Ovary (tissue), 9 donors: ENCODE data around the gene LAMA2. TPM values are rescaled to one million over a fixed set of nuclear protein-coding genes. Genes with fewer than 3 reads are reported as not detected.
"Not testable (repeated sequence)": the region's sequence is repeated elsewhere in the genome, so short reads cannot be mapped to it uniquely, and the experiment has no call there.

ENCODE experiments used
- DNase-seq, 5 donors: peaks; one replicate each; pipeline ENCODE4 v3.0.0-alpha.2; 2019 to 2020
- H3K27ac ChIP-seq, 2 donors: fragments of 200-600 bp; one replicate each; pipeline versions ENCODE4 v1.5.1 to v1.8.0; 2019 to 2022
- H3K27me3 ChIP-seq: fragments of 200-600 bp; one replicate; pipeline ENCODE4 v1.8.0; 2022
- H3K36me3 ChIP-seq: fragments of 200-600 bp; sonication (generic); one replicate; pipeline ENCODE4 v1.5.1; 2019
- H3K4me1 ChIP-seq: one replicate; pipeline ENCODE4 v1.8.1; 2013; ENCODE audit warnings: mild to moderate bottlenecking, moderate library complexity; ENCODE audit not compliant: insufficient read depth
- H3K4me3 ChIP-seq: fragments of 200-600 bp; sonication (generic); one replicate; pipeline ENCODE4 v1.5.1; 2017
- H3K9me3 ChIP-seq, 2 donors: fragments of 200-600 bp in 1 of 2; sonication (generic) in 1 of 2; one replicate each; pipeline versions ENCODE4 v1.5.1 to v1.8.1; 2013 to 2019; ENCODE audit warnings: mild to moderate bottlenecking in 1 of 2, moderate library complexity in 1 of 2
- EP300 ChIP-seq: sonication (generic); formaldehyde crosslinking; IDR thresholded peaks from one replicate; pipeline ENCODE4 v1.6.1; 2017; ENCODE audit warnings: antibody characterized with exemption
- POLR2A ChIP-seq: fragments of 450-650 bp; IDR thresholded peaks from one replicate; pipeline ENCODE4 v1.6.1; 2017; ENCODE audit warnings: antibody characterized with exemption, mild to moderate bottlenecking, moderate library complexity
- WGBS, 3 donors: extraction: QIAGEN DNeasy Blood & Tissue Kit in 1 of 3; methylation state at CpG; one replicate each; pipeline versions ENCODE4 v1.1.5 to v1.1.7; 2013 to 2017; 5-methylcytosine and 5-hydroxymethylcytosine counted together
- intact Hi-C, 4 donors: fragments of 100-400 bp; cut with DNase I; formaldehyde crosslinking; loops; one replicate each; pipeline versions ENCODE4 v1.11.0 to v1.15.1; 2022 to 2023
- polyA plus RNA-seq, 2 donors: library from polyadenylated mRNA; stranded (reverse); fragments of 200-250 nt in 1 of 2; fragments of 350-450 nt in 1 of 2; fragmentation: Illumina TruSeq in 1 of 2; extraction: RNeasy Lipid Tissue Mini Kit (QIAGEN cat#74804) in 1 of 2; gene quantifications; one replicate each; pipeline ENCODE4 v1.2.3, GENCODE V29; 2013 to 2014
- total RNA-seq, 7 donors: library from RNA; depleted of rRNA in 2 of 7; stranded (reverse); fragments of >200 nt in 2 of 7; fragmentation: NEBNext Ultra II Directional in 3 of 7; extraction: Animal tissue kit (Norgen Biotek cat#: 25700) in 3 of 7; gene quantifications; one replicate each; pipeline versions ENCODE4 v1.1.0 to v1.2.4, GENCODE V29; 2016 to 2023
- TF ChIP-seq, protein P1 (sequence below), 3 donors: fragments of 450-650 bp in 2 of 3; fragments of 200-600 bp in 1 of 3; IDR thresholded peaks; one replicate each; pipeline versions ENCODE4 v1.5.1 to v1.8.0; 2016 to 2022; ENCODE audit warnings: antibody characterized with exemption in 3 of 3, mild to moderate bottlenecking in 1 of 3
- donor health status: DM: no; HTN: no; CAD: no; lungs with moderate emphysema.
- donor health status: DM: no; HTN: no; CAD: no.
- donor health status: Bipolar disorder and iron deficiency.
- donor health status: DM: yes; HTN: yes; CAD: no.
- donor health status: DM: no; HTN: no; CAD: no.
- donor health status: DM: yes; HTN: yes; CAD: no.

Gene LAMA2
- total and polyA plus RNA-seq, 9 donors: 42.5 to 226 (median 121) TPM

DNA sequence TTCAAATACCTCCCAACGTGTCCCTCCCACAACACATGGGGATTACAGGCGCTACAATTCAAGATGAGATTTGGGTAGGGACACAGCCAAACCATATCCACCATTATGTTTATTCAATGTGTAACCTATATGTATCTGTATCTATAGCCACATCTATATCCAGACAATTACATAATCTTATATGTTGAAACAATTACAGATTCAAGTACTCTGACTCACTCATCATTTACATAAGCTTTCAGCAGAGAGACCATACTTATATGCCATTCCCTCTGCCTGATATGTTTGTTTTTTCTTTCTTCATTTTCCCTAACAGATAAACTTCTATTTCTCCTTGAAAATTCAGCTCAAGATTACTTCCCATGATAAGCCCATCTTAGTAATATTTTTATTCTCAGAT lies 163.6 kb downstream of the LAMA2 start:
- no peak overlapping the region for H3K27ac ChIP-seq
- H3K36me3 ChIP-seq: no peaks in the 10 kb centered on the region
- no peak for DNase-seq
- no peaks in the 10 kb centered on the region for H3K27me3 ChIP-seq
- TF ChIP-seq, protein P1, sequence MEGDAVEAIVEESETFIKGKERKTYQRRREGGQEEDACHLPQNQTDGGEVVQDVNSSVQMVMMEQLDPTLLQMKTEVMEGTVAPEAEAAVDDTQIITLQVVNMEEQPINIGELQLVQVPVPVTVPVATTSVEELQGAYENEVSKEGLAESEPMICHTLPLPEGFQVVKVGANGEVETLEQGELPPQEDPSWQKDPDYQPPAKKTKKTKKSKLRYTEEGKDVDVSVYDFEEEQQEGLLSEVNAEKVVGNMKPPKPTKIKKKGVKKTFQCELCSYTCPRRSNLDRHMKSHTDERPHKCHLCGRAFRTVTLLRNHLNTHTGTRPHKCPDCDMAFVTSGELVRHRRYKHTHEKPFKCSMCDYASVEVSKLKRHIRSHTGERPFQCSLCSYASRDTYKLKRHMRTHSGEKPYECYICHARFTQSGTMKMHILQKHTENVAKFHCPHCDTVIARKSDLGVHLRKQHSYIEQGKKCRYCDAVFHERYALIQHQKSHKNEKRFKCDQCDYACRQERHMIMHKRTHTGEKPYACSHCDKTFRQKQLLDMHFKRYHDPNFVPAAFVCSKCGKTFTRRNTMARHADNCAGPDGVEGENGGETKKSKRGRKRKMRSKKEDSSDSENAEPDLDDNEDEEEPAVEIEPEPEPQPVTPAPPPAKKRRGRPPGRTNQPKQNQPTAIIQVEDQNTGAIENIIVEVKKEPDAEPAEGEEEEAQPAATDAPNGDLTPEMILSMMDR (IDR thresholded peaks at IDR 0.05): no peak
- H3K4me1 ChIP-seq: no peaks in the 10 kb centered on the region
- H3K9me3 ChIP-seq: no peaks in the 10 kb centered on the region
- no peak overlapping the region for H3K4me3 ChIP-seq
- intact Hi-C loops: no loop called here
- WGBS, 3 donors: 95 to 100% (median 96%) methylated on average over 2 of the region's 2 CpGs

DNA sequence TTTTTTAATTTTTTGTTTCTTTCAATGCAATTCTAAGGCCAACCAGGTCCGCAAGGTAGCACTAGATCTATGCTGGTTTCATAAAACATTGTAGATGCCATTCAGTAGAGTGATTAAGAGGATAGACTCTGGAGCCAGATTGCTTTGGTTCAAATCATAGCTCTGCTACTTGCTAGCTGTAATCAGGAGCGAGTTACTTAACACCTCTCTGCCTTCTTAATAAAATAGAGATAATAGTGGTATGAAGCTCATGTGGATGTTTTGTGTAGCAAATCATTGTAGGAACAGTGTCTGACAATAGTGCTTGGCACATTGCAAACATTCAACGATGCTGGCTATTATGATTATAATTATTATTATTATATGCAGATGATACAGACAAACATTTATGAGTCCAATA lies 164.9 kb downstream of the LAMA2 start:
- intact Hi-C loops: no loop called here
- Histone ChIP-seq H3K4me3 (no peak overlapping the region), H3K9me3 (no peaks in the 10 kb centered on the region), H3K27me3 (no peaks in the 10 kb centered on the region), H3K36me3 (no peaks in the 10 kb centered on the region), H3K4me1 (no peaks in the 10 kb centered on the region), H3K27ac (no peak overlapping the region)
- WGBS, 3 donors: 84 to 86% (median 84%) methylated on average over 3 of the region's 3 CpGs
- DNase-seq: no peak
- TF ChIP-seq POLR2A: no peak
- TF ChIP-seq EP300: no peak
- TF ChIP-seq, protein P1 (IDR thresholded peaks at IDR 0.05): no peak

DNA sequence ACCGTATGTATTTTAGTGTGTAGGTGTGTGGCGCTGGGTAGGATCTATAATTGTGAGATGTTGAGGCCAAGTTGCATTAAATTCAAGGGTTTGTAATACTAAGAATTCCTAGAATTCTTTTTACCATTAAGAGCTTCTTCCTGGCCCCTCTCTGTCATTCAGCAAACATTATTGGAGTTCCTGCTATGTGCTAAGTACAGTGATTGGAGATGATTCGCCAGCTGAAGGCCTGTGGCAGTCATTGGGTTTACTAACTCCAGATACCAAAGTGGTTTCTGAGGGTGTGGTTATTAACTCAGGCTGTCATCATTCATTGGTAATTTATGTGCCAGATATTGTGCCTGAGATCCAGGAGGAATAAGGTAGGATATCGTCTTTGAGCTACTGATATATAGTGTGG lies 167.1 kb downstream of the LAMA2 start:
- DNase-seq: no peak
- H3K36me3 ChIP-seq: no peaks in the 10 kb centered on the region
- no peak overlapping the region for H3K4me3 ChIP-seq
- 96 to 98% (median 96%) methylated on average over 4 of the region's 4 CpGs for WGBS, 3 donors
- H3K4me1 ChIP-seq: no peaks in the 10 kb centered on the region
- no peaks in the 10 kb centered on the region for H3K27me3 ChIP-seq
- H3K9me3 ChIP-seq: no peaks in the 10 kb centered on the region
- H3K27ac ChIP-seq: no peak overlapping the region
- TF ChIP-seq, protein P1 (IDR thresholded peaks at IDR 0.05): no peak
- TF ChIP-seq POLR2A: no peak
- TF ChIP-seq EP300: no peak
- intact Hi-C loops: no loop called here

DNA sequence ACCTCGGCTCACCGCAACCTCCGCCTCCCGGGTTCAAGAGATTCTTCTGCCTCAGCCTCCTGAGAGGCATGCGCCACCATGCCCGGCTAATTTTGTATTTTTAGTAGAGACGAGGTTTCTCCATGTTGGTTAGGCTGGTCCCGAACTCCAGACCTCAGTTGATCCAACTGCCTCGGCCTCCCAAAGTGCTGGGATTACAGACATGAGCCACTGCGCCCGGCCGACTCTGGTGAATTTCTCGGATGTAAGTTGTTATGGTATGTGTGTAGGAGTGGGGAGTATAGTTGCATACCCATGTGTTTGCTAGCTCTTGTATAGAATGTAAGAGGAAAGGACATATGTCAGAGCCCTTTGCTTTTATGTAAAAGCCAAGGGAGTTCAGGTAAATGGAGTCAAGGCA lies 170.2 kb downstream of the LAMA2 start:
- intact Hi-C loops, H3K27me3 ChIP-seq, H3K36me3 ChIP-seq: not testable (repeated sequence)

DNA sequence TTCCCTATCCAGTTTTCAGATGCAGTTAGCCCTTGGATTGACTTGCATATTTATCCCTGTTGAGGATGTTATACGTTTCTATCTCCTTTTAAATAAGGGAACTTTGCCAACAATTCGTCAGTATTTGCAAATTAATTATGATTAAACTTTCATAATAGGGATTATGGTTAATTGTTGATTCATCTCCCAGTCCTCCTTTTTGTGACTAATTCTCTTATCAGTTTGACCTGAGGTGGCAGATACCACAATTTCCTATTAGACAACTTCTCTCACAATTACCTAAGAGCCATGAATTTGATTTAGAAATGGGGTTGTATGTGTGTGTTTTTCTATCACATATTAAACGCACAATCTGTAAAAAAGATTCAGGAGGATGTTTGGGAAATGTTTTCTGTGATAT lies 172.9 kb downstream of the LAMA2 start:
- Histone ChIP-seq H3K4me3 (no peak overlapping the region), H3K4me1 (peaks cover 1% of the 10 kb centered on the region), H3K36me3 (no peaks in the 10 kb centered on the region), H3K27me3 (no peaks in the 10 kb centered on the region), H3K9me3 (no peaks in the 10 kb centered on the region), H3K27ac (no peak overlapping the region)
- 21 to 25% (median 22%) methylated on average over 3 of the region's 3 CpGs for WGBS, 3 donors
- TF ChIP-seq EP300 (no peak), POLR2A (no peak)
- TF ChIP-seq, protein P1 (IDR thresholded peaks at IDR 0.05): no peak
- intact Hi-C loops: no loop called here
- DNase-seq: no peak

More for the DNA sequence above, 170.2 kb downstream of the LAMA2 start:
- DNase-seq, H3K4me3 ChIP-seq, H3K9me3 ChIP-seq, H3K27ac ChIP-seq, H3K4me1 ChIP-seq: not testable (repeated sequence)
- 96 to 98% (median 96%) methylated on average over 13 of the region's 13 CpGs for WGBS, 3 donors
